Lung (tissue), 12 donors: ENCODE measurements around the gene POC1A. TPM values are rescaled to one million over a fixed set of nuclear protein-coding genes. Genes with fewer than 3 reads are reported as not detected.
"Not testable (repeated sequence)": the region's sequence is repeated elsewhere in the genome, so short reads cannot be mapped to it uniquely, and the experiment has no call there.

Source experiments
- ATAC-seq: fragments of 200-7000 bp; cut with Tn5 transposase; one replicate; pipeline ENCODE4 v1.9.1; 2020; ENCODE audit warnings: moderate number of reproducible peaks; ENCODE audit not compliant: insufficient read depth, low FRiP score
- DNase-seq, 3 donors: peaks; one replicate each; pipeline ENCODE4 v3.0.0-alpha.2; 2013 to 2017
- H3K27ac ChIP-seq, 2 donors: one replicate each; pipeline ENCODE4 v1.5.1; 2013; ENCODE audit warnings: mild to moderate bottlenecking in 2 of 2, moderate library complexity in 2 of 2, control low read depth in 1 of 2, inconsistent platforms in 1 of 2, low read depth in 1 of 2, low read length in 1 of 2
- H3K27me3 ChIP-seq, 3 donors: one replicate each; pipeline ENCODE4 v1.5.1; 2013; ENCODE audit warnings: low read length in 2 of 3; ENCODE audit not compliant: control insufficient read depth in 3 of 3, insufficient read depth in 3 of 3
- H3K36me3 ChIP-seq, 4 donors: one replicate each; pipeline ENCODE4 v1.5.1; 2013; ENCODE audit warnings: low read length in 4 of 4, mild to moderate bottlenecking in 1 of 4, moderate library complexity in 1 of 4; ENCODE audit not compliant: control insufficient read depth in 4 of 4, insufficient read depth in 4 of 4
- H3K4me1 ChIP-seq, 5 donors: one replicate each; pipeline ENCODE4 v1.5.1; 2013; ENCODE audit warnings: low read length in 5 of 5, mild to moderate bottlenecking in 2 of 5, moderate library complexity in 1 of 5; ENCODE audit not compliant: control insufficient read depth in 5 of 5, insufficient read depth in 5 of 5
- H3K4me3 ChIP-seq: one replicate; pipeline ENCODE4 v1.5.1; 2013; ENCODE audit warnings: mild to moderate bottlenecking, control low read depth, moderate library complexity
- H3K9ac ChIP-seq, 2 donors: one replicate each; pipeline ENCODE4 v1.5.1; 2013; ENCODE audit warnings: low read length in 2 of 2, control low read depth in 1 of 2; ENCODE audit not compliant: insufficient read depth in 1 of 2
- H3K9me3 ChIP-seq, 4 donors: one replicate each; pipeline ENCODE4 v1.5.1; 2013; ENCODE audit warnings: low read length in 3 of 4, mild to moderate bottlenecking in 1 of 4, moderate library complexity in 1 of 4; ENCODE audit not compliant: control insufficient read depth in 4 of 4, insufficient read depth in 3 of 4
- WGBS, 2 donors: extraction: QIAGEN DNeasy Blood & Tissue Kit; methylation state at CpG; one replicate each; pipeline ENCODE4 v1.1.7; 2013; 5-methylcytosine and 5-hydroxymethylcytosine counted together
- polyA plus RNA-seq, 2 donors: library from polyadenylated mRNA; stranded (reverse); fragments of 200-250 nt; gene quantifications; one replicate each; pipeline ENCODE4 v1.2.1, GENCODE V29; 2013
- total RNA-seq, 2 donors: library from RNA; depleted of rRNA in 1 of 2; stranded (reverse); fragments of >200 nt in 1 of 2; gene quantifications; one replicate each; pipeline ENCODE4 v1.2.1, GENCODE V29; 2014 to 2021
- TF ChIP-seq, protein P1 (sequence below): IDR thresholded peaks from 2 replicates; pipeline ENCODE4 v1.5.1; 2012; ENCODE audit warnings: mild to moderate bottlenecking; ENCODE audit errors: control extremely low read depth, extremely low read depth
- donor health status: control.
- donor health status: control.
- donor health status: Bipolar disorder and iron deficiency.
- donor health status: healthy.
- donor health status: DM: yes; HTN: yes; CAD: no.

POC1A gene
- total and polyA plus RNA-seq, 4 donors: 2.3 to 5.4 (median 4.0) TPM

DNA sequence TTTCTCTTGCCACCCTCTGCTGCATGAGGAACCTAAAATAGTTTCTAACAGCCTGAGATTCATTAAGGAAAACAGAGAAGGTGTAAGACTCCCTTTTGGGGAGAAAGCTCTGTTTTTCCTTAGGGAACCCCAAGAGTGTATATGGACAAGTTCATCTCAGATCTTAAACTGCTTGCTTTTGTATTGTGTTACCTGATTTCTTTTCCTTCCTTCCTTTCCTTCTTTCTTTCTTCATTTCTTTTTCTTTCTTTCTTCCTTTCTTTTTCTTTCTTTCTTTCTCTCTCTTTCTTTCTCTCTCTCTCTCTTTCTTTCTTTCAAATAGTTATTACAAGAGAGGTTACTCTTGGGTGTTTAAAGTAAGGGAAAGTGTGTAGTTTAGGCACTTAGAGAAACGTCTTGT lies 5.3 kb upstream of the POC1A start:
- WGBS, 2 donors: 20 to 28% methylated on average over 1 of the region's 1 CpG
- no peaks in the 10 kb centered on the region for H3K36me3 ChIP-seq
- H3K27me3 ChIP-seq: no peaks in the 10 kb centered on the region
- DNase-seq (no peak), ATAC-seq (no peak)
- TF ChIP-seq, protein P1, sequence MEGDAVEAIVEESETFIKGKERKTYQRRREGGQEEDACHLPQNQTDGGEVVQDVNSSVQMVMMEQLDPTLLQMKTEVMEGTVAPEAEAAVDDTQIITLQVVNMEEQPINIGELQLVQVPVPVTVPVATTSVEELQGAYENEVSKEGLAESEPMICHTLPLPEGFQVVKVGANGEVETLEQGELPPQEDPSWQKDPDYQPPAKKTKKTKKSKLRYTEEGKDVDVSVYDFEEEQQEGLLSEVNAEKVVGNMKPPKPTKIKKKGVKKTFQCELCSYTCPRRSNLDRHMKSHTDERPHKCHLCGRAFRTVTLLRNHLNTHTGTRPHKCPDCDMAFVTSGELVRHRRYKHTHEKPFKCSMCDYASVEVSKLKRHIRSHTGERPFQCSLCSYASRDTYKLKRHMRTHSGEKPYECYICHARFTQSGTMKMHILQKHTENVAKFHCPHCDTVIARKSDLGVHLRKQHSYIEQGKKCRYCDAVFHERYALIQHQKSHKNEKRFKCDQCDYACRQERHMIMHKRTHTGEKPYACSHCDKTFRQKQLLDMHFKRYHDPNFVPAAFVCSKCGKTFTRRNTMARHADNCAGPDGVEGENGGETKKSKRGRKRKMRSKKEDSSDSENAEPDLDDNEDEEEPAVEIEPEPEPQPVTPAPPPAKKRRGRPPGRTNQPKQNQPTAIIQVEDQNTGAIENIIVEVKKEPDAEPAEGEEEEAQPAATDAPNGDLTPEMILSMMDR: no peak
- no peak overlapping the region for H3K4me3 ChIP-seq
- no peaks in the 10 kb centered on the region for H3K9me3 ChIP-seq
- no peak overlapping the region for H3K9ac ChIP-seq
- no peak overlapping the region for H3K27ac ChIP-seq
- peaks cover 0 to 3% (median 0%) of the 10 kb centered on the region in 5 donors for H3K4me1 ChIP-seq

DNA sequence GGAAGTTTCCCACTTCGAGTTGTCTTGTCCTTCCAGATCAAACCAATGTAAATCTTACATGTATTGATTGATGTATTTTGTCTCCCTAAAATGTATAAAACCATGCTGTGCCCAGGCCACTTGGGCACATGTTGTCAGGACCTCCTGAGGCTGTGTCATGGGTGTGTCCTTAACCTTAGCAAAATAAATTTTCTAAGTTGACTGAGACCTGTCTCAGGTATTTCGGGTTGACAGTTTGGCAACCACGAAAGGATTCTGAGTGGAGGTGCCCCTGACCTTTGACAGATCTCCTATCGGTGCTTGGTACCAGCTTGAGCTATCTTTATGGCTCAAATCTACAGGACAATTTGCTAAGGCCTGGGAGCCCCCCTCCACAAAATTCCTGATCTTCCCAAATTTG lies 1.7 kb upstream of the POC1A start:
- TF ChIP-seq, protein P1: no peak
- H3K9ac ChIP-seq: no peak overlapping the region
- H3K36me3 ChIP-seq: no peaks in the 10 kb centered on the region
- H3K4me3 ChIP-seq: no peak overlapping the region
- H3K9me3 ChIP-seq: no peaks in the 10 kb centered on the region
- no peak overlapping the region for H3K27ac ChIP-seq
- DNase-seq (no peak), ATAC-seq (no peak)
- peaks cover 0 to 13% (median 5%) of the 10 kb centered on the region in 5 donors for H3K4me1 ChIP-seq
- 94 to 95% methylated on average over 4 of the region's 4 CpGs for WGBS, 2 donors
- H3K27me3 ChIP-seq: no peaks in the 10 kb centered on the region

DNA sequence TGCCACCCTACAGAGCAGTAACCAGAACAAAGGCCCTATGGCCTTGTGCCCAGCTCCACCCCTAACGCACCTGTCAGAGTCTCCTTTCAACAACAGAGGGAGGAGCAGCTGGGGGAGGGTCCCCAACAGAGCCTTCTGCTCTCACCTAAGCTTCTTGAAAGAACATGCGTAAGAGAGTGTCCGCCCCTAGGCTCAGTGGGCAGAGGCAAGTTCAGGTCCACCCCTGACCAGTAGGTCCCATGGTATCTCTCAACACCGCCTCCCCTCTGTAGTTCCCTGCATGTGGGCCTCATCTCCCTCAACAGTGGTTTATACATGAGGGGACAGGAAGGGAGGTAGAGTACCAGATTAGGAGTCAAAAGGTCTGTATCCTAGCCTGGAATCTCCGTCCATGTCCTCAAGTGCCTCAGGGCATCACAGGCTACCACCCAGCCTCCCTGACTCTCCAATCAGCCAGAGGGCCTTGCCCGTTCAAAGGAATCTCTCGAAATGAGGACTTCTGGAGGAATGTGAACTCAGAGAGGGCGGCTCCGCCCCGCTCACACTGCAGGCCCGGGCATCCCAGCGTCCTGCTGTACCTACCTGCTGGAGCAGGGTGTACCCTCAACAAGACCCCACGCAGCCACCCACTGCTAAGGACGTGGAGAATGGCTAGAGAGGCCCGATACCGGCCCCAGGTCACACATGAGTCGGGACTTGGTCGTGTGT lies 680 bp downstream of the POC1A start:
- peaks cover 0 to 9% (median 1%) of the 10 kb centered on the region in 4 donors for H3K36me3 ChIP-seq
- DNase-seq: peak; percentile 16 to 38 (median 28)
- H3K4me3 ChIP-seq: peak overlapping the region; percentile 44
- no peaks in the 10 kb centered on the region for H3K27me3 ChIP-seq
- WGBS, 2 donors: 18 to 25% methylated on average over 18 of the region's 18 CpGs
- ATAC-seq: no peak
- peak overlapping the region; percentile 38 to 46 for H3K9ac ChIP-seq
- TF ChIP-seq, protein P1: no peak
- peaks cover 0 to 13% (median 5%) of the 10 kb centered on the region in 5 donors for H3K4me1 ChIP-seq
- peak overlapping the region in 1 of 2 donors; percentile 88 for H3K27ac ChIP-seq
- H3K9me3 ChIP-seq: no peaks in the 10 kb centered on the region

DNA sequence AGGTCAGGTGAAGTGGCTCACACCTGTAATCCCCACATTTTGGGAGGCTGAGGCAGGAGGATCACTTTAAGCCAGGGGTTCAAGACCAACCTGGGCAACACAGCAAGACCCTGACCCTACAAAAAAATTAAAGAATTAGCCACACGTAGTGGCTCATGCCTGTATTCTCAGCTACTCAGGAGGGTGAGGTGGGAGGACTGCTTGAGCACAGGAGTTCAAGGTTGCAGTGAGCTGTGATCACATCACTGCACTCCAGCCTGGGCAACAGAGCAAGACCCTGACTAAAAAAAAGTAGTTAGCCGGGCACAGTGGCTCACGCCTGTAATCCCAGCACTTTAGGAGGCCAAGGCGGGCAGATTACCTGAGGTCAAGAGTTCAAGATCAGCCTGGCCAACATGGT lies 2.2 kb downstream of the POC1A start:
- H3K27me3 ChIP-seq, DNase-seq, ATAC-seq, H3K4me3 ChIP-seq, H3K27ac ChIP-seq, H3K9ac ChIP-seq, H3K9me3 ChIP-seq: not testable (repeated sequence)
- H3K4me1 ChIP-seq: peaks cover 0 to 13% (median 5%) of the 10 kb centered on the region in 5 donors
- 93 to 96% methylated on average over 4 of the region's 4 CpGs for WGBS, 2 donors
- peaks cover 0 to 18% (median 3%) of the 10 kb centered on the region in 4 donors for H3K36me3 ChIP-seq
